ENCODE results near the gene TRPM2.

Gene TRPM2

DNA sequence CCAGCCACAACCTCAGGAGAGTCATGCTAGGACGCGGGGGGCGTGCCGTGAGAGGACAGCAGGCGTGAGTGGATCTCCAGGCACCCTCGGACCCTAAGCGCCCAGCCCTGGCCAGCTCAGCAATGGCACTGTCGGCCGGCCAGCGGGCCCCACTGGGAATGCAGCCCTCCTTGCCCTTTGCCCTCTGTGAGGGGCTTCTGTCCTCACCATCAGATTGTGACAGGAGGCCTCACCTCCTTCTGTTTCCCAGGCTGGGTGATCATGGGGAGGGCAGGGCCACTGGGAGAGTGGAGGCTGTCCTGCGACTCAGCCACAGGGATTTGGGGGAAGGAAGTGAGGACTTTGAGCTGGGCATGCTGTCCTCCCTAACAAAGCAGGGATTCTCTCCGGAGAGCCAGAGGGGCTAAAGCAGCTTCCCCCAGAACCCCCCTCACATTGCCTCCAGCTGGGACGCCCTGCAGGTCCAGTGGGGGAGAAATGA lies 95.3 kb downstream of the TRPM2 start:
- DNase-seq, result no peak

DNA sequence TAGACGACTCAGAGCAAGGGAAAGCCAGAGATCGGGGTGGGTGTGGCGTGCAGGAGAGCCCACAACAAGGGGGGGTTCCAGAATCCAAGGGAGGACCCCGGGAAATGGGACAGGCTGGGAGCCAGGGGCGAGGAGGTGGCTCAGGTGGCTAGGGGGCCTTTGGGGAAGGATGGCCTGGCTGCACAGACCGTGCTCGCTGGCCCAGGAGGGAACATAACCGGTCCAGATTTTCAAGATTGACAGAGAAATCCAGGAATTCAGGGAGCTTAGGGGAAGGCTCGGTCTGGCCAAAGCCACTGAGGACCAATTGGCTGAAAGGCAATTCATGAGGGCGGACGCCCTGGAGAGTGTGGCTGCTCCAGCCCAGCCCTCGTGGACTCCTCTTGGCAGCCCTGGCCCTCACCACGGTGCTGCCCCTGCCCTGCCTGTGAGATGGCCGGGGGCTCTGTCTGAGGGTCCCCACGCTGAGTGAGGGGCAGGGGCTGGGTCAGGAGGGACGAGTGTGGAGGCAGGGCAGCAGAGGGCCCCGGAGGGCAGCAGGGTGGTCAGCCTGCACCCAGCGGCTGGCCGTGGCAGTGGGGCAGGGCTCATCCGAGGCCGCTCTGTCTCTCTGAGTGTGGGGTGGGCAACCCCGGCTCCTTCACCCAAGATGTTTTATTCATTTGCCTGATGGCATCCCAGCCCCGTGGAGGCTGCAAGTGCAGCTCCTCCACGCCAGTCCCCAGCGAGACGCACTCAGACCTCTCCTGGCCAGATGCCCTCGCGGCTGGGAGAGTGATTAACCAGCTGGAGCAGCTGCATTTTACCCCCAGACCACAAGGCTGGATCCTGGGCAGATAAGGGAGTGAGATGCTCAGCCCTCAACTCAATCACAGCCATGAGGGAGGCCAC lies 96.3 kb downstream of the TRPM2 start:
- no peak for DNase-seq

DNA sequence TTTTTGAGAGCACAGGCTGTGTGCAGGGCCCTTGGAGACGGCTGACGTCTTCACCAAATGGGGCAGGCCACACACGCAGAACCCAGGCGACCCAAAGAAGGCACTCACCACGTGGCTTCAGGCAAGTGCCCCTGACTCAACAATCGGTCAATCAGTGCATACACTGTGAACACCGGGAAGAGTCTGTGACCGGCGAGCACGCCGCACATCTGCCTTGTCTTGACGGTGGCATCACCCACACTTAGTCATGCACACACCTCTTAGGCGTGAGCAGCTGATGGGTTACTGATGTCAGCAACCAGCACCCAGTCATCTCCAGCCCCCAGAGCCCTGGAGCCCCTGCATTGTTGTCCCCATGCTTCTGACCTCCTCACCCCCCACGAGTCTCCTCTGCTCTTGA lies 97.0 kb downstream of the TRPM2 start:
- no peak for DNase-seq

DNA sequence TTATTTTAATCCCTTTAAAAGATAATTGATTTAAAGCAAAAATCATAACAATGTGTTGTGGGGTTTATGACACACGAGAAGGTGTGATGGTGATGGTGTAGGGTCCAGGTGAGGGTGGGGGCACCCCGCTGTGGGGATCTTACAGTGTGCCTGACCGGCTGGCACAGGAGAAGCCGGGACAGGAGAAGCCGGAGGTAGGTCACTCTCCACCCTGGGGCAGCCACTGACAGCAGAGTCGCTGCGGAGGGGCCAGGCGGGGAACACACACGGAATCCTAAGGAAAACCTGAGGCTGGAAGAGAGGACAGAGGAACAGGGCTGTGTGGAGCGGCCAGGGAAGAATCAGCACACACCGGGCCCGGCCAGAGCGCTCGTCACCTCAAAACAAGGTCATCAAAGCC lies 97.6 kb downstream of the TRPM2 start:
- no peak for DNase-seq

DNA sequence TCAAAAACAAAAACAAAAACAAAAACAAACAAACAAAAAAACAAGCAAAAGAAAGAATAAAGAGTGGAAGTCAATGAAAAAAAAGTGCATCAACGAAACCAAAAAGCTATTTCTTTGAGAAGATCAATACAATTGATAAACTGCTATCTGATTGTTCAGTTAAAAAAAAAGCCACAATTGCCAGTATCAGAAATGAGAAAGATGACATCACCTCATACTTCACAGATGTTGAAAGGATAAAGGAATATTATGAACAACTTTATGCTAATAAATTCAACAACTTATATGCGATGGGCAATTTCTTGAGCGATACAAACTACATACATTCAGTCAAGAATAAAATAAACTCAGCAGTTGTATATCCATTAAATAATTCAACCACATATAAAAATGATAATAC lies 99.7 kb downstream of the TRPM2 start:
- DNase-seq, result no peak

DNA sequence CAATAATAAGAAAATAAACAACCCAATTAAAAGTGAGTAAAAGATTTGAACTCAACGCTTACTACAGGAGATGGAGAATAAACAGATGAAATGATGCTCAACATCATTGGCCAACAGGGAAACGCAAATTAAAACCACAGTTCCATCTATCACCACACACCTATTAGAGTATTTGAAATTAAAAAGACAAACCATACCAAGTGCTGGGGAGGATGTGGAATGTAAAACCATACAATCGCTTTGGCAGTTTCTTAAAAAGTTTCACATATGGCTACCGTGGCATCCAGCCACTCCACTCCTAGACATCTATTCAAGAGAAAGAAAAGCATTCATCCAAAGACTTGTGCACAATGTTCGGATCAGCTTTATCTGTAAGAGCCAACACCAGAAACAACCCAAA lies 100.6 kb downstream of the TRPM2 start:
- no peak for DNase-seq

DNA sequence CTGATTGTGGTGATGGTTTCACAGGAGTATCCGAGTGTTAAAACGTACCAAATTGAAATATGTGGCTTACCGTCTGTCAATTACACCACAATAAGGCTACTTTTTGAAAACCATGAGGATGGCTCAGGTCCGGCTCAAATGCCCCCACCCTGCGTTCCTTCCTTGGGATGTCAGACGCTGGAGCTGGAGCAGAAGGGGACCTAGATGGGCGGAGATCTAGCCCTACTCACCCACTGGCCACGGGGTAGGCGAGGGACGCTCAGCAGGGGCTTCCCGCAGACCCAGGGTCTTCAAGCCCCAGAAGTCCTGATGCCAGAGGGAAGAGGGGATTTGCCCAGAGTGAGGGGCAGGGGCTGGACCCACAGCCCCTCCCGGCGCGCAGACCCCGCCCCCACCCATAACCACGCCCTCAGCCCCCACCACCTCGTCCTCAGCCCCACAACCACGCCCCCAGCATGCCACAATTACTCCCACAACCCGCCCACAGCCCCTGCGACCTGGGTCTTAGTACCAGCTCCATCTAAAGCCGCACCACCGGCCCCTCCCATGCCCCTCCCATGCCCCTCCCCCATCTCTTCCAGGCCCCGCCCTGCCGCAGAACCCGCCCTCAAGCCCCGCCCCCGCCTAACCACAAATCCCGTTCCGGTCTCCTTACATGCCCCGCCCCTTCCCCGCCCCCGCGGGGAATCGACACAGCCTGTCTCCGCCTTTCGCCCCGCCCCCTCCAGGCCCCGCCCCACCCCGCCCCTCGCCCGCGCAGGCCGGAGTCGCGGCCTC lies 101.5 kb downstream of the TRPM2 start, which contains the start of gene LRRC3:
Gene LRRC3 (plus strand): TSS at position 764 of the 777 bp plus-strand sequence. CDS start 1,135 bp downstream, outside the sequence.
- DNase-seq, result peak; percentile 77

DNA sequence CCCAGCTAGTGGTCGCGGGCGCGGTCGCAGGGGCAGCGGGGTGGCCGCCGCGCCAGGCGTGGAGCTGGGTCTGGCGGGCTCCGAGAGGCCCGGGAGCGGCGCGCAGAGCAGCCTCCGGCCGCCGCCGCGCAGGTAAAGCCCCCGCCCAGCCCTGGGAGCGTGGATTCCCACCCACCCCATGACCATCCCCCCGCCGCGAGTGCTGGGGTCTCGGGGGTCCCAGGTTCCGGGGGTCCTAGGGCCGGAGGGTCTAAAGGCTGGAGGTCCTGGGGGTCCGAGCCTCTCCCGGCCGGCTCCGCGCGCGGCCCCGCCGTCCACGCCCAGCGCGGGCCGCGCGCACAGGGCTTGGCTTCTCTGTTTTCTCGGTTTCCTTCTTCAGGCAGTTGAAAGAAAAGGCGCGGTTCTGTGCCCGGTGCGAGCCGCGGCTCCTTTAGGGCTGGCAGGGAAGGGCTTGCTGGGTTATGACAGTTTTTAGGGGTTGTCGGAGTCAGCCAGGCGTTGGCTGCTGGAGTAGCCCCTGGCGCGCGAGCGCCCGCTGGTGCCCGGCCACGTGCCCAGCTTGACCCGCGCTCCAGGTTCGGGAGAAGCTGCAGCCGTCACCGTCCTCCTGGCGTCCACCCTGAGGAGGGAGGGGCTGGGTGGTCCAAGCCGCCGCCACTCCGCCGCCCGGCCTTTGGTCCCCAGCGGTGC lies 102.2 kb downstream of the TRPM2 start:
- peak; percentile 8 for DNase-seq

DNA sequence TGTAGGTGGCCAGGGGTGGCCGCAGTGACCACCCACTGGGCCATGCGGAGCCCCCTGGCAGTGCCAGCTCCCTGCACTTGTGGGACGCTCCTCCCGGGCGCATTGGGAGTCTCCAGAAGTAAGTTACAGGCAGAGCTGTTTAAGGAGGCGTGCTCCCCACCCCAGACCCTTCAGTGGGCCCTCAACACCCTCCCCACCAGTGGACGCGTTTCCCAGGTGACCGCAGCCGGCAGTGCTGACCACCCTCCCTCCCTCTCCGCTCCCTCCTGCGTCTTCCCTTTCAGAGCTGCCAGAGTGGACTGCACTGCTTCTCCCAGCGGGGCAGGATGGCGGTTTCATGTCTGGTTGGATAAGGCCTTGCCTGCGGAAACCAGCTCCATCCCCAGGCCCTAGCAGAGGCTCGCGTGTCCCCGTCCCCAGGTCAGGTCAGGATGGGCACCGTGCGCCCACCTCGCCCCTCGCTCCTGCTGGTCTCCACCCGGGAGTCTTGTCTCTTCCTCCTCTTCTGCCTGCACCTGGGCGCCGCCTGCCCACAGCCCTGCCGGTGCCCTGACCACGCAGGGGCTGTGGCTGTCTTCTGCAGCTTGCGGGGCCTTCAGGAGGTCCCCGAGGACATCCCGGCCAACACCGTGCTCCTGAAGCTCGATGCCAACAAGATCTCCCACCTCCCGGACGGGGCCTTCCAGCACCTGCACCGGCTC lies 102.9 kb downstream of the TRPM2 start:
- no peak for DNase-seq

DNA sequence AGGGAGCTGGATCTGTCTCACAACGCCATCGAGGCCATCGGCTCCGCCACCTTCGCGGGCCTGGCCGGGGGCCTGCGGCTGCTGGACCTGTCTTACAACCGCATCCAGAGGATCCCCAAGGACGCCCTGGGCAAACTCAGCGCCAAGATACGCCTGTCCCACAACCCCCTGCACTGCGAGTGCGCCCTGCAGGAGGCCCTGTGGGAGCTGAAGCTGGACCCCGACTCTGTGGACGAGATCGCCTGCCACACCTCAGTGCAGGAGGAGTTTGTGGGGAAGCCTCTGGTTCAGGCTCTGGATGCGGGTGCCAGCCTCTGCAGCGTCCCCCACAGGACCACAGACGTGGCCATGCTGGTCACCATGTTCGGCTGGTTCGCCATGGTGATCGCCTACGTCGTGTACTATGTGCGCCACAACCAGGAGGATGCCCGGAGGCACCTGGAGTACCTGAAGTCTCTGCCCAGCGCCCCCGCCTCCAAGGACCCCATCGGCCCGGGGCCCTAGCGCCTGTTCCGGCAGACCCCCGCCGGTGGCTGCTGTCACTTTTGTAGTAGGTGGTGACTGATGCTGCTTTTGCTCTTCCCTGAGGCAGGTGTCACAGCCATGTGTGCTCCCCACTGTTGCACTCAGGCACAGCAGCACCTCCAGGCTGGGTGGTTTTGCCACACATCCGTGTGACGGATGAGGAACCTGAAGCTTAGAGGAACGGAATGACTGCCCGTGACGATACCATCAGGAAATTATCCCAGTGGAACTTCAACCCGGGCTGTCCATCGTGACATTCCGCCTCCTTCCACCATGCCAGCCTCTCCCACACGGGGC lies 103.7 kb downstream of the TRPM2 start:
- DNase-seq, result no peak

DNA sequence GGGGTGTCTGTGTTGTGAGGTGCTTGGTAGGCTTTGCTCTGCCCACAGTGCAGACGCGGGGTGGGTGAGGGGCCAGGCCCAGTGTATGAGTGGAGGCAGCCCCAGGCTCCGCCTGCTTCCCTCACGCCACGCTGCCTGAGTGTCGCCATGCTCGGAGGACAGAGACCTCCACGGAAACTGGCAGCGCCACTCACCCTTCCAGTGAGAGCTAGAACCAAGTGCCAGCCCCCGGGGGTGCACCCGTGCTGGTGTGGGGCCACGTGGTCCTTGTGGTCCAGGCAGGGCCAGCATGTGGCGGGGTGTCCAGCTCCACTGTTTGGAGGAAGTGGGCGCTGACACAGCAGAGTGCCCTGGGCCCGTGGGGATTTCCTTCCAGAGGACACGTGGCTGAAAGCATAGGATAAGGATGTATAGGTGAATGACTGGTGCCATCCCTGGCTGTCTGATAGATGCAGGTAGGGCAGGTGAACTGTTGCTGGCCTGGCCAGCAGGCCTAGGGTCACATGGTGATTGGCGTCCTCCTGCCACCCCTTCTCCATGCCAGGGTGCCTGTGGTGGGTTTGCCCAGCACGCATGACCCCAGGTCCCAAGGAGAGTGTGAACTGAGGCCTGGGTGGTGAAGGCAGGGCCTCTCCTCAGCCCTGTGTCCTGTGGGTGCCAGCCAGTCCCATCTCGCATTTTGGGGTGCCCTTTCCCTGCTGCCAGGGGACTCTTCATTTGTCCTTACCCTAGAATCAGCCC lies 105.7 kb downstream of the TRPM2 start:
- DNase-seq, result no peak

DNA sequence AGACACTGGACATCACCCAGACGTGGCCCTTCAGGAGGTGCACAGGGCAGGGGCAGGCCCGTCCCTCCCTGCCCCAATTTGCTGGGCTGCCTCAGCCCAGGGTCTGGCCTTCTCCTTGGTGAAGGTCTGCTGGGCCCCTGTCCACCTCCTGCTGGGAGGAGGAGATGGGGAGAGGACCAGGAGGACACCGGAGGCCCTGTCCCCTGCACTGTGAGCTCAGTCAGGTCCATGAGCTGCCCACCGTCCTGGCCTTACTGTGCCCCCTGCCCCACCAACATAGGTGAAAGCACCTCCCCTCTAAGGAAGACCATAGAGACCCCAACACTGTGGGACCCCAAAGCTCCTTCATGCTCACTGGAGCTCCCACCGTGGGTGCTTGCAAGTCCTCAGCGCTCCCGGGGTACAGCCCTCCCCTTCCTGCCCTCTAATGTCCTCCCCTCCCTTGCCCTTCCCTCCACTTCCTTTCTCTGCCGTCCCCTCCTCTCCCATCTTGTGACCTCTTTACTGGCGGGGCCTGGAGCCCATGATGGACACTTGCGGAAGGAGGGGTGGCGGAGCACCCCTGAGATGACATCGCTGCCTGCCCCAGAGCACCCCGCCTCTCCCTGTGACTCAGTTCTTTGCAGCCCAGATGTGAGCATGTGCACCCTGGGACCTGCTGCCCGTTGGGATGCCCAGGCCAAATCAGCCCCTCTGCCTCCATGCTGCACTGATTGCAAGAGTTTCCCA lies 106.5 kb downstream of the TRPM2 start:
- no peak for DNase-seq

DNA sequence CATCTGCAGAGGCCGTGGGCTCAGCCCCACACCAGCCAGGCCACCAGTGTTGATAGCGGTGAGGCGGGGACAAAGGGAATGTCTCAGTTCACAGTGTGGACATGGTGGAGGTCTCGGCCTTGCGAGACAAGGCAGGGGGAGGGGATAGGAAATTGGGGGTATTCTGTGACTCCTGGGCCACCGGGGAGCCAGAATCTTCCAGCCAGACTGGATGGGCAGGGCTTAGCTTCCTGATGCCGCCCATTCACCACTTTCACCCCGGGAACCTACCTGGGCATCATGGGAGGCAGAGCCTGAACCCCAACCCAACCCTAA lies 107.0 kb downstream of the TRPM2 start:
- no peak for DNase-seq

DNA sequence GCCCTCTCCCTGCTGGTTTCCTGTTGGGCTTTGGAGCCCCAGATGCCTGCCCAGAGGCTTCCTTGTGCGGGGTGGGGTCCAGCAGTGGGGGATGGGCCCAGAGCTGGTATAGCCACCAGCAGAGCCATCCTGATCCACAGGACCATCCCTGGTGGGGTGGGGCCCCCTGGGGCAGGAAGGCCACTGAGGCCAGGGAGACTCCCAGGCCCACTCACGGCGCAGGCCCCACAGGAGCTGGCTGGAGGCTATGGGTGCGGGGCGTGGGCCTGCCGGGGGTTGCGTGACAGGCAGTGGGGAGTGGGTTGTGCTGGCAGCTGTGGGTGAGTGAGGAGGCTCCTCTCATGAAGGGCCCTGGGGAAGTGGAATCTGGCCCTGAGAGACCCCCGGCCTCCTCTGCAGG lies 107.6 kb downstream of the TRPM2 start:
- DNase-seq, result no peak

DNA sequence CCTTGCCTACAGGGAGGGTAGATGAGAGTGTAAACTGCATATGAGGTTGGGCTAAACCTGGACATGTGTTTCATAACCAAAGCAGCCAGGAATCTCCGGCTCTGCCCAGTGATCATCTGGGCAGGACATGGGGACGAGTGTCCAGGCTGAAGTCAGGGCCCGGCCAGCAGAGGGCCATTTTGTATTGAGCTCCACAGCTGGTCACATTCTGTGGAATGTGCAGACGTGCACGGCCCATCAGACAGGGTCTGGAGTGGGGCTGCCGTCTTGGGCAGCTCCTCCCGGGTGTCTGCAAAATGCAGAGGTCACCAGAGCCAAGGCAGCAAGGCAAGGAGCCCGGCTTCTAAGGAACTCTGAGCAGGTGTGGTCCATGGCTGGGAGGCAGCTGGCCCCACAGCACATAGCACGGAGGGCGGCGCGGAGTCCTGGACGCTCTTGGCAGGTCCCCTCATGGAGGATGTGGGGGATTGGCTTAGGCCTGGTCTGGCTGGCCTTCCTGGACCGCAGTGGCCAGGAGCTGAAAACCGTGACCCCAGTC lies 108.1 kb downstream of the TRPM2 start:
- DNase-seq, result no peak

DNA sequence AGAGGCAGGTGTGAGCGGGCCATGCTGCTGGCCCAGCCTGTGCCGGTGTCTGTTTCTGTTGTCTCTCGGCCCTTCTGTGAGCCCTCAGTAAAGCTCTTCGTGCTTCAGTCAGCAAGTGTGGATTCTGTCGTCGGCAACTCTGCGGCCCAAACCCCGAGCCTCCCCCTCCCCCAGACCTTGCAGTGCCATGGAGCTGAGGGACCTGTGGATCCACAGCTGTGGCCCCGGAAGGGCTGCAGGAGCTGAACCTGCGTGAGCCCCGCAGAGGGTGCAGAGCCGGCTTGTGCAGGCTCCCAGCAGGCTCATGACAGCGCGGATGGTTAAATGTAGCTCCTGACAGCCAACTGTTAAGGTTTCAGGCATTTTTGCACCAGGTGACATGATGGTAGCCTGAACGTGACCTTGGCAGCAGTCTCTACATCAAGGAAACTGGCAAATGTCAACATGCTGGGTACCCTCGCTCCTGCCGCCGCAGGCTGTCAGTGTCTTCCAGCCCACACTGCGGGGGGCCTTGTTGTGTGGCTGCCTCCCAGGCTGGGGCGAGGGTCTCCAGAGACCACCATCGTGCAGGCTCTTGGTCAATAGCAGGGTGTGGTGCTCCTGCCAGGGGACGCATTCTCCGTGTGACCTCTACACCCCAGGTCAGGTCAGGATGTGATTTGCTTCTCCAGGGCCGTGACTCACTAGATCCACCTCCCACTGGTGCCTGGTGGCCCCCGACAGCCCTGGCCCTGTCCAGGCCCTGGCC lies 108.8 kb downstream of the TRPM2 start:
- DNase-seq, result no peak

DNA sequence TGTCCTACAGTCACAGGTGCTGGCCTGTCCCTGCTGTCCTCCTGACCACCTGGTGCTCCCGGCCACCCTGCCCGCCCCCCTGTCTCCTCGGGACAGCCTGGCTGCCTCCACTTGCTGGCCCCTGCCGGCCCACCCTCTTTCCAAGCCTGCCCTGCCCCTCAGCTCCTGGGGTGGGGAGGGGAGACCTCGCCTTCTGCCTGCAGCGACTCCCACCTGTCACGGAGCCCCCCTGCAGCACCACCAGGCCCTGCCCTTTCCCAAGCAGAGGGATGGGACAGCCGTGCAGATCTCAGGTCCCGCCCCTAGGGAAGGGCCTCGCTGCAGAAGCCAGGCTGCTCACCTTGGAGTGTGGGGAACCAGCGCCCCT lies 109.4 kb downstream of the TRPM2 start:
- no peak for DNase-seq

DNA sequence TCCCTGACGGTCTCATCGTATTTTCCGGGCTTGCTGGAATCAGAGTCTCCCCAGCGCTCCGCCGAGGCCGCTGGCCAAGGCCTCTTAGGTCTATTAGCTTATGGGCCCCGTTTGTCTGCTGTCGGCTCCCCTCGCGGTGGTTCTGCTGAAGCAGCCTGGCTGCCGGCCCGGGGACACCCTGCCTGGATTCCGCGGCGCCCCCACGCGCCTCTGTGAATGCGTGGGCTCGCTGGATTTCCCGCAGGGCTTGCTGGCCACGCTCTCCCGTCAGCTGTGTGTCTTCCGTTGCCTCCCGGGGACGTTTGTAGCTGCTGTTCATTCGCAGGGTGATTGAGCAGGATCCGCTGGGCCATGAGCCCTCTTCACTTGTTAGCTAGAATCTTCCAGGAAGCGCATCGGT lies 110.3 kb downstream of the TRPM2 start:
- DNase-seq, result no peak

DNA sequence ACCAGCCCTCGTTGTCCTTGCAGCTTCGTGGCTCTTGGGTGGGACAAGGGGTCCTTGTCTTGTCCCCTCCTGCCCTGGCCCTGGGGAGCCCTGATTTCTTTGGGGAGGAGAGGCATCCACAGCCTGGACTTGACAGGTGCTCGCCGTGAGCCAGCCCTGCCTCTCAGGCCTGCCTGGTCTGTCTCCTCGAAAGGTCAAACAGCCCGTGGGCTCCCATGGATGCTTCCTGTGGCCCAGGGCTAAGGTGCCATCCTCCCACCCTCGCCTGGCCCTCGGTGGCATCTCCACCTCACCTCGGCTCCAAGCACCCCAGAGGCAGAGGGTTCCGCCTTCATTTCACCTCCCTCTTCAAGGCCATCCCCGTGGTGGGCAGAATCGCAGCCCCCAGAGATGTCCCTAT lies 110.9 kb downstream of the TRPM2 start:
- DNase-seq, result no peak

Data from stimulated activated naive CD4-positive, alpha-beta T cell treated with Interleukin-2 at 50 U/mL for 16 hours (primary cell).